Measurements from ENCODE around the gene DENND1A.

DNA sequence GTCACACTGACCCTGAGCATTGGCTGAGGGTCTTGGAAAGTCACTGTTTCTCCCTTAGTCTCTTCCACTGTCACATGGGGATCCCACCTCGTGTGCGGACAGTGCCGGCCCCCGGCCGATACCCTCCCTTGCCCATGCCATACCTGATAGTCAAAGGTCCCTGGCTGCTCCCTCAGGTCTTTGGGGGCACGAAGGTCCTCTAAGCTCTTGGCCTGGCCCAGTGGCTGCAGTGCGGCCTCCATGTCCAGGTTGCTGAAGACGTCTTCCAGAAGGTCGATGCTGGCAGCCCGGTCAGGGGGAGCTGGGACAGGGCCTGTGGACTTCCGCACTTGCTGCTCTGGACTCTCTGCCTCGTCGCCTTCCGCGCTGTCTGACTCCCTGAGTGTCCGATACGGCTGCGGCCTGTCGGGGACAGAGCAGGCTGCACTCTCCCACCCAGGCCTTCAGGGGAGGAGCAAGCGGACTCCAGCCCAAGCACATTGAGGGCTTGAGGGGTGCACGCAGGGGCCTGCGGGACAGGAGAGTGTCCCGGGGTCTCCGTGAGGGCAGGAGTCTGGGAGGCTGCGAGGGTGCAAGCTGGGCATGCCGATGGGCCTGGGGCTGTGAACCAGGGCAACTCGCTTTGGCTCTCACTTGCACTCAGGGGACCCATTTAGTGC is 546.3 kb downstream of the DENND1A start:
- TF ChIP-seq POLR2AphosphoS5 (IDR thresholded peaks at IDR 0.05; ENCODE audit: borderline replicate concordance, low read depth, low read length) (no peak), EZH2 (IDR thresholded peaks at IDR 0.05) (no peak), FOXP2 (optimal IDR thresholded peaks at IDR 0.05; ENCODE audit: control extremely low read depth, extremely low read length, insufficient read depth) (no peak)
